HFF-Myc (cell line): ENCODE measurements around the gene ATP2B3.

ENCODE experiments used
- DNase-seq: peaks from one replicate; pipeline ENCODE4 v3.0.0-alpha.2; 2011; ENCODE audit warnings: low read depth; ENCODE audit errors: extremely low read depth
- H3K4me3 ChIP-seq: replicated peaks from 2 replicates; pipeline ENCODE4 v1.5.1; 2011; ENCODE audit warnings: low read depth, mild to moderate bottlenecking, control low read depth, low read length
- TF ChIP-seq, protein P1 (sequence below): IDR thresholded peaks from 2 replicates; pipeline ENCODE4 v1.5.1; 2012; ENCODE audit warnings: mild to moderate bottlenecking, low read depth, low read length, control low read depth; ENCODE audit errors: missing control alignments

ATP2B3 gene

DNA sequence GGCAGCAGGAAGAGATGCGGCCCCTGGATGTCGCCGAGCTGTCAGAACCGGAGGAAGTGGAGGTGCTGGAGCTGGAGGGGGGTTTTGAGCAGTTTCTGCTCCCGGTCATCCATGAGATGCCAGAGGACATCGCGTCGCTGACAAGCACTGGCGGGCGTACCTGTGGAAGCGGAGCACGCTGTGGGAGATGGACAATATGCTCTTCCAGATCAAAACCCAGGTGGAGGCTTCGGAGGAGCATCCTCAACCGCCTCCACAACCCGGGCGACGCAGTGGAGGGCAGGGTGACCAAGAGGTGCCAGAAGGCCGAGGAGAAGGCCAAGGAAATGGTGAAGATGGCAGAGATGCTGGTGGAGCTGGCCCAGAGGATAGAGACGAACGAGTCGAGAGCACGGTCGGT is 89.1 kb downstream of the ATP2B3 start:
- H3K4me3 ChIP-seq: no peak overlapping the region
- no peak for DNase-seq
- TF ChIP-seq, protein P1, sequence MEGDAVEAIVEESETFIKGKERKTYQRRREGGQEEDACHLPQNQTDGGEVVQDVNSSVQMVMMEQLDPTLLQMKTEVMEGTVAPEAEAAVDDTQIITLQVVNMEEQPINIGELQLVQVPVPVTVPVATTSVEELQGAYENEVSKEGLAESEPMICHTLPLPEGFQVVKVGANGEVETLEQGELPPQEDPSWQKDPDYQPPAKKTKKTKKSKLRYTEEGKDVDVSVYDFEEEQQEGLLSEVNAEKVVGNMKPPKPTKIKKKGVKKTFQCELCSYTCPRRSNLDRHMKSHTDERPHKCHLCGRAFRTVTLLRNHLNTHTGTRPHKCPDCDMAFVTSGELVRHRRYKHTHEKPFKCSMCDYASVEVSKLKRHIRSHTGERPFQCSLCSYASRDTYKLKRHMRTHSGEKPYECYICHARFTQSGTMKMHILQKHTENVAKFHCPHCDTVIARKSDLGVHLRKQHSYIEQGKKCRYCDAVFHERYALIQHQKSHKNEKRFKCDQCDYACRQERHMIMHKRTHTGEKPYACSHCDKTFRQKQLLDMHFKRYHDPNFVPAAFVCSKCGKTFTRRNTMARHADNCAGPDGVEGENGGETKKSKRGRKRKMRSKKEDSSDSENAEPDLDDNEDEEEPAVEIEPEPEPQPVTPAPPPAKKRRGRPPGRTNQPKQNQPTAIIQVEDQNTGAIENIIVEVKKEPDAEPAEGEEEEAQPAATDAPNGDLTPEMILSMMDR: no peak

DNA sequence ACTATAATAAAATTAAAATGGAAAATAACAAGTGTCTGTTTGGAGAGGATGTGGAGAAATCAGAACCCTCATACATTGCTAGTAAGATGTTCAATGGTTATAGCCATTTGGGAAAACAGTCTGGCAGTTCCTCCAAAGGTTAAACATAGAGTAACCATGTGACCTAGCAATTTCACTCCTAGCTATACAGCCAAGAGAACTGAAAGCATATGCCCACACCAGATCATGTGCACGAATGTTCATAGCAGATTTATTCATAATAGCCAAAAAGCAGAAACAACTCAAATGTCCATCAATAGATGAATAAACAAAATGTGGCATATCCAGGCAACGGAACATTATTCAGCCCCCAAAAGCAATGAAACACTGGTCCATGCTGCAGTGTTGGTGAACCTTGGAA is 90.9 kb downstream of the ATP2B3 start:
- TF ChIP-seq, protein P1: no peak
- no peak for DNase-seq
- no peak overlapping the region for H3K4me3 ChIP-seq

DNA sequence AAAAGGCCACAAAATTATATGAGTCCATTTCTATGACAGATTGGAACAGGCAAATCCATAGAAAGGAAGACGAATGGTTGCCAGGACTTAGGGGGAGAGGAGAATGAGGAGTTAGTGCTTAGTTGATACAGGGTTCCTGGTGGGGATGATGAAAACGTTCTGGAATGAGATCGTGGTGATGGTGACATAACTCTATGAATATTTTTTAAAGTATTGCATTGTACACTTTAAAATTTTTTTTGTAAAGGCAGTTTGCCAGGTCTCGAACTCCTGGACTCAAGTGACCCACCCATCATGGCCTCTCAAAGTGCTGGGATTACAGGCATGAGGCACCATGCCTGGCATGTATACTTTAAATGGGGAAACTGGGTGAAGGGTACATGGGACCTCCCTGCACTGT is 91.4 kb downstream of the ATP2B3 start:
- TF ChIP-seq, protein P1: no peak
- DNase-seq: no peak
- no peak overlapping the region for H3K4me3 ChIP-seq

- TF ChIP-seq, protein P1: peak; percentile 75
- DNase-seq: no peak
These were observed 92.7 kb downstream of the ATP2B3 start for GRCh38 chrX:153609917-153610835.

GRCh38 chrX:153610836-153611213 is 93.4 kb downstream of the ATP2B3 start:
- DNase-seq: no peak
- TF ChIP-seq, protein P1: no peak
- H3K4me3 ChIP-seq: no peak overlapping the region

More at GRCh38 chrX:153609917-153610835, 92.7 kb downstream of the ATP2B3 start:
- no peak overlapping the region; the same call in 1 of the 2 replicates for H3K4me3 ChIP-seq

DNA sequence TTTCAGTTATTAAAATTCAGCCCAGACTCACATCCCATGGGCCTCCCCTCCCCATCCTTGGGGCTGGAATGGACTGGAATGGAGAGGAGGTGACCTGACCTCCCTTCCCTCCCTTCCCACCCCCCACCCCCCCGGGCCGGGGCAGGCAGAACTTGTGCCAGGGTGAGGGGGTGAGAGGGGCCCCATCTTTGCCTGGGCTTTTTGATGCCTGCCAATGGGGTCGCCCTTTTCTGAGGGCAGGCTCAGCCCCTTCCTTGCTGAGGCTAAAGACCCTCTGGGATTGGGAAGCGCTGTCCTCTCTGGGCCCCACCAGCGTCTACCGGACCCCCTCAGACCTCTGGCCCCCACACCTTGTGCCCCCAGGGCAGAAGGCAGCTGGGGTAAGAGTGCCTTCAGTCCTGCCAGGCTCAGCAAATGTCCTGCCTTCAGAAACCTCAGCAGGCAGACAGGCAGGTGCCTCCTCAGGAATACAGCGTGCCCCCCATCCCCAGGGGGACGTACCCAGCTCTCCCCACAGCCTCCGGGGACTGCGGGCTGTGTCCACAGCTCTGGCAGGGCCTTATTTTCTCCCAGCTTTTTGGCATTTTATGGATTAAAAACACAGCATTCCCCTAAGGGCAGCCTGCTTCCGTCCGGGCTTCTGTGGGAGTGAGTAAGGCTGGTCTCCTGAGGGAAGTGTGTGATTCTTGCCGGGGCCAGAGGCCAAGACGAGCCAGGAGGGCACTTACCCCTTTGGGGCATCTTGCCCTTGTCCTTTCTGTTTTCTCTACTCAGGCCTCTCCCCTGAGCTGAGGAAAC is 94.1 kb downstream of the ATP2B3 start:
- no peak for DNase-seq
- TF ChIP-seq, protein P1: no peak
- H3K4me3 ChIP-seq: no peak overlapping the region
